GM12878 (cell line): ENCODE measurements around the gene ZER1. TPM values are rescaled to one million over a fixed set of nuclear protein-coding genes. Genes with fewer than 3 reads are reported as not detected.

ENCODE experiments used
- ATAC-seq: fragments of 200-7000 bp; cut with Tn5 transposase; 3 replicates; pipeline ENCODE4 v1.9.1; 2020; ENCODE audit warnings: mild to moderate bottlenecking, moderate library complexity
- BruUV-seq: library from RNA; stranded (reverse); fragments of 400-500 nt; replicated peaks from 2 replicates; lab custom pipeline; 2021; lab: Mats Ljungman, UMichigan
- CTCF ChIA-PET: fragments of 300-600 bp; sonication (Branson Sonifier 250); formaldehyde crosslinking; extraction: SDS; loops from one replicate; lab custom pipeline; 2021; ENCODE audit warnings: inconsistent platforms; lab: Yijun Ruan, JAX
- POLR2A ChIA-PET: fragments of 350-600 bp; formaldehyde crosslinking; extraction: SDS; loops from one replicate; lab custom pipeline; 2021; ENCODE audit warnings: inconsistent platforms; lab: Charles Lee
- RAD21 ChIA-PET: fragments of 300-600 bp; sonication (Branson Sonifier 250); formaldehyde crosslinking; loops from one replicate; lab custom pipeline; 2023; ENCODE audit warnings: antibody characterized with exemption; ENCODE audit not compliant: unreplicated experiment; lab: Charles Lee
- SMC1A ChIA-PET: fragments of 300-600 bp; sonication (Branson Sonifier 250); formaldehyde crosslinking; loops from one replicate; lab custom pipeline; 2023; ENCODE audit not compliant: unreplicated experiment, uncharacterized antibody; lab: Charles Lee
- DNase-seq: peaks from one replicate; pipeline ENCODE4 v3.0.0-alpha.2; 2011; ENCODE audit warnings: low read depth, low spot score
- FAIRE-seq: peaks from 3 replicates; lab custom pipeline; 2011; peaks lifted over from hg19 to GRCh38; lab: Jason Lieb, UNC
- H2AFZ ChIP-seq: 2 replicates; pipeline ENCODE4 v1.6.0; 2011; ENCODE audit warnings: low read depth, low read length, control low read depth; ENCODE audit not compliant: control insufficient read depth
- H3K27ac ChIP-seq: 2 replicates; pipeline ENCODE4 v1.5.1; 2011; ENCODE audit warnings: control low read depth; ENCODE audit not compliant: control insufficient read depth, insufficient read depth
- H3K27me3 ChIP-seq, 2 experiments: replicated peaks in 1 of 2; 2 replicates each; pipeline versions ENCODE4 v1.6.0 to v1.6.1; 2011; ENCODE audit warnings: low read length in 1 of 2; ENCODE audit not compliant: control insufficient read depth in 2 of 2, insufficient read depth in 2 of 2
- H3K36me3 ChIP-seq, 2 experiments: 2 replicates each; pipeline ENCODE4 v1.5.1; 2011; ENCODE audit warnings: low read length in 1 of 2; ENCODE audit not compliant: control insufficient read depth in 2 of 2, insufficient read depth in 2 of 2
- H3K4me1 ChIP-seq: 2 replicates; pipeline ENCODE4 v1.6.1; 2011; ENCODE audit warnings: mild to moderate bottlenecking, low read length, moderate library complexity, mixed read lengths; ENCODE audit not compliant: control insufficient read depth, insufficient read depth
- H3K4me2 ChIP-seq: 2 replicates; pipeline ENCODE4 v1.6.0; 2011; ENCODE audit warnings: control low read depth; ENCODE audit not compliant: control insufficient read depth, insufficient read depth
- H3K4me3 ChIP-seq: fragments of 200-600 bp; sonication (generic); 2 replicates; pipeline ENCODE4 v1.5.1; 2016
- H3K79me2 ChIP-seq: 2 replicates; pipeline ENCODE4 v1.6.0; 2011; ENCODE audit warnings: low read length; ENCODE audit not compliant: control insufficient read depth, insufficient read depth
- H3K9ac ChIP-seq: 2 replicates; pipeline ENCODE4 v1.8.0; 2011; ENCODE audit warnings: low read length, control low read depth, mixed read lengths; ENCODE audit not compliant: control insufficient read depth, insufficient read depth
- H3K9me3 ChIP-seq: replicated peaks from 3 replicates; pipeline ENCODE4 v1.5.1; 2011; ENCODE audit warnings: mild to moderate bottlenecking, low read length; ENCODE audit not compliant: control insufficient read depth, insufficient read depth
- H4K20me1 ChIP-seq: 2 replicates; pipeline ENCODE4 v1.6.0; 2011; ENCODE audit not compliant: control insufficient read depth, insufficient read depth
- BHLHE40 ChIP-seq, 2 experiments: fragments of 450-650 bp in 1 of 2; IDR thresholded peaks; 2 replicates each; pipeline ENCODE4 v1.6.1; 2011 to 2017; ENCODE audit warnings: low read depth in 2 of 2, borderline replicate concordance in 1 of 2, improper control_type of control experiment in 1 of 2, low read length in 1 of 2, mild to moderate bottlenecking in 1 of 2
- E4F1 ChIP-seq: fragments of 450-650 bp; IDR thresholded peaks from 2 replicates; pipeline ENCODE4 v1.6.1; 2018; ENCODE audit warnings: borderline replicate concordance, mild to moderate bottlenecking; ENCODE audit not compliant: partially characterized antibody
- FOXK2 ChIP-seq: fragments of 450-650 bp; IDR thresholded peaks from 2 replicates; pipeline ENCODE4 v1.6.1; 2017; ENCODE audit warnings: mild to moderate bottlenecking, moderate library complexity
- HDGF ChIP-seq: fragments of 450-650 bp; IDR thresholded peaks from 2 replicates; pipeline ENCODE4 v1.6.1; 2016; ENCODE audit warnings: antibody characterized with exemption
- MLLT1 ChIP-seq: fragments of 450-650 bp; IDR thresholded peaks from 2 replicates; pipeline ENCODE4 v1.6.1; 2016; ENCODE audit warnings: mild to moderate bottlenecking
- POLR2AphosphoS5 ChIP-seq: IDR thresholded peaks from 2 replicates; pipeline ENCODE4 v1.6.1; 2011; ENCODE audit warnings: mild to moderate bottlenecking, low read length, inconsistent platforms
- RELA ChIP-seq: fragments of 450-650 bp; IDR thresholded peaks from 2 replicates; pipeline ENCODE4 v1.8.0; 2014; ENCODE audit warnings: borderline replicate concordance; ENCODE audit not compliant: partially characterized antibody
- SIX5 ChIP-seq: IDR thresholded peaks from 2 replicates; pipeline ENCODE4 v1.6.1; 2011; ENCODE audit warnings: mild to moderate bottlenecking, low read depth, low read length, moderate library complexity; ENCODE audit not compliant: severe bottlenecking
- SMARCA5 ChIP-seq: fragments of 450-650 bp; IDR thresholded peaks from 2 replicates; pipeline ENCODE4 v1.6.1; 2017; ENCODE audit warnings: mild to moderate bottlenecking
- SP1 ChIP-seq: IDR thresholded peaks from one replicate; pipeline ENCODE4 v1.6.1; 2011; ENCODE audit warnings: low read depth, low read length
- TARDBP ChIP-seq: IDR thresholded peaks from 2 replicates; pipeline ENCODE4 v1.6.1; 2016; ENCODE audit warnings: borderline replicate concordance
- ZNF217 ChIP-seq: fragments of 450-650 bp; IDR thresholded peaks from 2 replicates; pipeline ENCODE4 v1.6.1; 2017; ENCODE audit warnings: antibody characterized with exemption, mild to moderate bottlenecking
- WGBS: methylation state at CpG from one replicate; pipeline ENCODE4 v1.1.6; 2016; ENCODE audit warnings: low lambda C conversion rate; ENCODE audit not compliant: insufficient replicate concordance, insufficient coverage; ENCODE audit errors: missing lambda C conversion rate; 5-methylcytosine and 5-hydroxymethylcytosine counted together
- in situ Hi-C: fragments of 300-500 bp; cut with MboI; formaldehyde crosslinking; loops from 9 replicates; pipeline ENCODE4 v1.14.3; 2018; ENCODE audit warnings: mixed read lengths
- intact Hi-C: fragments of 100-400 bp; cut with micrococcal nuclease; formaldehyde crosslinking; loops from one replicate; pipeline ENCODE4 v1.14.2; 2022; ENCODE audit not compliant: unreplicated experiment
- polyA plus RNA-seq, 11 experiments: library from polyadenylated mRNA; depleted of rRNA in 4 of 11; unstranded in 6 of 11; stranded (reverse) in 5 of 11; fragments of >200 nt; fragmentation: Nextera tagmentation in 4 of 11; fragmentation: Illumina TruSeq in 1 of 11; extraction: Ambion mirVana in 4 of 11; extraction: Trizol in 1 of 11; gene quantifications; 1 replicate in 1 of 11; 2 replicates in 10 of 11; pipeline versions ENCODE4 v1.2.1 to v1.2.3, GENCODE V29; 2011 to 2016; ENCODE audit warnings: inconsistent platforms in 2 of 11, missing spikeins in 2 of 11, low read depth in 1 of 11
- total RNA-seq, 4 experiments: library from RNA; depleted of rRNA in 3 of 4; stranded (reverse); fragments of >200 nt in 3 of 4; fragmentation: Illumina TruSeq in 1 of 4; extraction: Trizol in 1 of 4; gene quantifications; 2 replicates each; pipeline versions ENCODE4 v1.2.1 to v1.2.3, GENCODE V29; 2013 to 2021
- TF ChIP-seq, protein P1 (sequence below): IDR thresholded peaks from 2 replicates; pipeline ENCODE4 v1.6.1; 2011; ENCODE audit warnings: borderline replicate concordance, low read depth, mild to moderate bottlenecking, moderate library complexity, low read length; ENCODE audit not compliant: insufficient read depth, poor library complexity, severe bottlenecking
- TF ChIP-seq, protein P2 (sequence below), 3 experiments: IDR thresholded peaks in 2 of 3; conservative IDR thresholded peaks in 1 of 3; 2 replicates each; pipeline ENCODE4 v1.5.1; 2011; ENCODE audit warnings: low read depth in 3 of 3, low read length in 3 of 3, mild to moderate bottlenecking in 3 of 3, control low read depth in 2 of 3, moderate library complexity in 2 of 3, inconsistent platforms in 1 of 3, mixed read lengths in 1 of 3; ENCODE audit not compliant: control insufficient read depth in 2 of 3, insufficient read depth in 1 of 3; ENCODE audit errors: extremely low read depth in 1 of 3

Gene ZER1
- total and polyA plus RNA-seq, 10 of the 15 experiments (the other 5 are each of a cell fraction or from before 2014, with no cell fraction given) = 0.32 to 16.9 (median 7.9) TPM

DNA sequence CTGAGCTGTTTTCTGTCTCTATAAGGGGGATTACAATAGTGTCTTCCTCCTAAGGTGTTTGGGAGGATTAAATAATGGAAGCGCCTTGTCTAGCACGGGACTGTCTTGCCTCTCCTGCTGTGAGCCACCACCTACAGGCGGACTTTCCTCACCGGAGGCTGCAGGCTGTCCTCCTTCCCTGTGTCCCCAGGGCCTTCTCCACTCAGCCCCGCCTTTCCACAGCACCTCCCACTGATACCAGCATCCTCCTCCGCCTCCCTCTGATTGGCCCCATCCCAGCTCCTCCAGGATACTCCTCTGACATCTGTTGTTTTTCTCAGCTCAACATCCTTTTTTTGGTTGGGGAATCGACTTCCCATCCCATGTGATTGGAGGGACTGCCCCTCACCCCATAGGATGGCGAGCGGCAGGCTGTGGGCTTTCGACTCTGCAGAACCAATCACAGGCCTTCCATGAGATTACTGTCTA lies 46.9 kb downstream of the ZER1 start:
- Histone ChIP-seq H3K79me2 (peaks cover 20% of the 10 kb centered on the region), H3K4me3 (peak overlapping the region; percentile 87), H3K27me3 (no peaks in the 10 kb centered on the region), H3K4me1 (peaks cover 5% of the 10 kb centered on the region), H3K9me3 (no peaks in the 10 kb centered on the region), H3K9ac (peak overlapping the region; percentile 74), H2AFZ (peak overlapping the region; percentile 95), H4K20me1 (no peaks in the 10 kb centered on the region), H3K36me3 (peaks cover 0 to 4% of the 10 kb centered on the region in 2 experiments; a peak in 2 of 4 replicates), H3K27ac (peak overlapping the region; percentile 63), H3K4me2 (peak overlapping the region; percentile 99)
- in situ Hi-C loops (no loop called here), intact Hi-C loops (loop anchor here (5.0 kb wide), 1 partner anchor 223 kb away; the partner anchor contains the start of genes DOLK and NUP188)
- peak; percentile 52 for ATAC-seq
- peak; percentile 56 for FAIRE-seq
- POLR2A ChIA-PET = interaction anchor here (0.6 to 2.6 kb wide), 10 partner anchors 12 to 652 kb away, joined by 3 to 14 read pairs (median 5); partner anchors contain the start of genes ENDOG and SET
- 17% methylated on average over 10 of the region's 10 CpGs for WGBS
- CTCF ChIA-PET = interaction anchor here (0.8 to 1.9 kb wide), 13 partner anchors 8 to 305 kb away, joined by 3 to 10 read pairs (median 4); partner anchors contain the start of genes CERCAM, ENDOG, KYAT1 and PKN3
- DNase-seq = peak; percentile 32
- RAD21 ChIA-PET = interaction anchor here (0.8 to 1.7 kb wide), 9 partner anchors 23 to 286 kb away, joined by 3 to 8 read pairs (median 4); partner anchors contain the start of genes ENDOG and PKN3
- BruUV-seq = TSS peak; percentile 92
- SMC1A ChIA-PET = interaction anchor here (0.8 to 1.4 kb wide), 3 partner anchors 15 to 48 kb away, joined by 3 read pairs; no protein-coding TSS in a partner anchor
- TF ChIP-seq, protein P1, sequence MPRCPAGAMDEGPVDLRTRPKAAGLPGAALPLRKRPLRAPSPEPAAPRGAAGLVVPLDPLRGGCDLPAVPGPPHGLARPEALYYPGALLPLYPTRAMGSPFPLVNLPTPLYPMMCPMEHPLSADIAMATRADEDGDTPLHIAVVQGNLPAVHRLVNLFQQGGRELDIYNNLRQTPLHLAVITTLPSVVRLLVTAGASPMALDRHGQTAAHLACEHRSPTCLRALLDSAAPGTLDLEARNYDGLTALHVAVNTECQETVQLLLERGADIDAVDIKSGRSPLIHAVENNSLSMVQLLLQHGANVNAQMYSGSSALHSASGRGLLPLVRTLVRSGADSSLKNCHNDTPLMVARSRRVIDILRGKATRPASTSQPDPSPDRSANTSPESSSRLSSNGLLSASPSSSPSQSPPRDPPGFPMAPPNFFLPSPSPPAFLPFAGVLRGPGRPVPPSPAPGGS = no peak
- TF ChIP-seq MLLT1 (no peak), TARDBP (no peak), FOXK2 (no peak), HDGF (0 out of 2 replicates have a peak, but pooled peaks have one; percentile 67), SIX5 (no peak), SMARCA5 (peak; percentile 6; the same call in 1 of the 2 replicates), BHLHE40 (IDR thresholded peaks at IDR 0.05; ENCODE audit: borderline replicate concordance in 1 of 2, low read depth in 2 of 2, low read length in 1 of 2) (peak in 1 of 2 experiments; percentile 44; a peak in 1 of 4 replicates), ZNF217 (peak; percentile 5; the same call in 1 of the 2 replicates), POLR2AphosphoS5 (0 out of 2 replicates have a peak, but pooled peaks have one; percentile 16), SP1 (peak; percentile 4), RELA (no peak), E4F1 (no peak)
- TF ChIP-seq, protein P2, sequence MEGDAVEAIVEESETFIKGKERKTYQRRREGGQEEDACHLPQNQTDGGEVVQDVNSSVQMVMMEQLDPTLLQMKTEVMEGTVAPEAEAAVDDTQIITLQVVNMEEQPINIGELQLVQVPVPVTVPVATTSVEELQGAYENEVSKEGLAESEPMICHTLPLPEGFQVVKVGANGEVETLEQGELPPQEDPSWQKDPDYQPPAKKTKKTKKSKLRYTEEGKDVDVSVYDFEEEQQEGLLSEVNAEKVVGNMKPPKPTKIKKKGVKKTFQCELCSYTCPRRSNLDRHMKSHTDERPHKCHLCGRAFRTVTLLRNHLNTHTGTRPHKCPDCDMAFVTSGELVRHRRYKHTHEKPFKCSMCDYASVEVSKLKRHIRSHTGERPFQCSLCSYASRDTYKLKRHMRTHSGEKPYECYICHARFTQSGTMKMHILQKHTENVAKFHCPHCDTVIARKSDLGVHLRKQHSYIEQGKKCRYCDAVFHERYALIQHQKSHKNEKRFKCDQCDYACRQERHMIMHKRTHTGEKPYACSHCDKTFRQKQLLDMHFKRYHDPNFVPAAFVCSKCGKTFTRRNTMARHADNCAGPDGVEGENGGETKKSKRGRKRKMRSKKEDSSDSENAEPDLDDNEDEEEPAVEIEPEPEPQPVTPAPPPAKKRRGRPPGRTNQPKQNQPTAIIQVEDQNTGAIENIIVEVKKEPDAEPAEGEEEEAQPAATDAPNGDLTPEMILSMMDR (IDR thresholded peaks at IDR 0.05 in 2 of 3, conservative IDR thresholded peaks at IDR 0.05 in 1 of 3; ENCODE audit: control insufficient read depth in 2 of 3, extremely low read depth in 1 of 3, insufficient read depth in 1 of 3, low read depth in 3 of 3, low read length in 3 of 3) = peak; percentile 2 to 13 (median 3); a peak in 1 of 6 replicates
